ENCODE measurements around the gene HSPG2.

The HSPG2 gene

DNA sequence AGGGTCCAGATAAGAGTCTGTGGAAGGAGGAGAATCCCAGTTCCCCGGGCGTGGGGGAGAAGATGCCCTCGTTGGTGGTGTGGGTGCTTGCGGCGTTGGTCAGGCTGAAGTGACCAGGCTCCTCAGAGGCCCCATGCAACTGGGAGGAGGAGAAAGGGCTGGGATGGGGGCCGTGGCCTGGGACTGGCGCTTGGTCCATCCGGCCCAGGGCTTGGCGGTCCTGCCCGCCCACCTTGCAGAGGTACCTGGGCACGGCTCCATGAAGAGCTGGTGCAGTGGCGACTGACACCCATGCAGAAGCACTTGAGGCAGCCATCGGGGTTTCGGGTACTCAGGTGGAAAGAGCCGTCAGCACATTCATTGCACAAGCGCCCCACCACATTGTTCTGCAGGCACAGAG, 60.8 kb downstream of the HSPG2 start:
- Histone ChIP-seq H3K36me3 (ENCODE audit: control insufficient read depth, low read depth, low read length) (peaks cover 51% of the 10 kb centered on the region), H3K4me1 (ENCODE audit: control insufficient read depth, low read depth, low read length) (no peaks in the 10 kb centered on the region), H3K27me3 (ENCODE audit: control insufficient read depth, insufficient read depth, low read length) (no peaks in the 10 kb centered on the region), H3K4me3 (ENCODE audit: low read length) (no peak overlapping the region), H3K9ac (ENCODE audit: low read length) (no peak overlapping the region), H3K9me3 (ENCODE audit: control insufficient read depth, low read depth, low read length) (no peaks in the 10 kb centered on the region), H3K27ac (ENCODE audit: low read length) (no peak overlapping the region)

DNA sequence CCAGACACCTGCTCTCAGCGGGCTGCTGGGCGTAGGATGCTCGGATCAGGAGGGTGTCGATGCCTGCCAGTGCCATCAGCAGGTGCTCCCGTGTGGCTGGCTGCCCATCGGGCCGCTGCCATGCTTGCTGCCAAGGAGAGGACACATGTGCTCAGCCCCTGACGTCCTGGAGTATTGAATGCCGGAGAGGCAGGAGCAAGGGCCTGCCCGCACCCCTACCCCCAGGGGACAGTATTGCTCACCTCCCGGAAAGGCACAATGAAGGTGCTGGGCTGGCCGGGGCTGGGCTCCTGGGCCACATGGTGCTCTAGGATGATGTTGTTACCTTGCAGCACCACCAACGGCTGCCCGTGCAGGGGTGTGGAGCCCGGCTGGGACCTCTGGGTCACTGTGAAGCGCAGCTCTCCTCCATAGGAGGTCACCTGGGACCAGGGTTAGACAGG, 61.5 kb downstream of the HSPG2 start:
- Histone ChIP-seq H3K4me1 (ENCODE audit: control insufficient read depth, low read depth, low read length) (no peaks in the 10 kb centered on the region), H3K27ac (ENCODE audit: low read length) (no peak overlapping the region), H3K9me3 (ENCODE audit: control insufficient read depth, low read depth, low read length) (no peaks in the 10 kb centered on the region), H3K36me3 (ENCODE audit: control insufficient read depth, low read depth, low read length) (peaks cover 46% of the 10 kb centered on the region), H3K9ac (ENCODE audit: low read length) (no peak overlapping the region), H3K4me3 (ENCODE audit: low read length) (no peak overlapping the region), H3K27me3 (ENCODE audit: control insufficient read depth, insufficient read depth, low read length) (no peaks in the 10 kb centered on the region)

- Histone ChIP-seq H3K36me3 (ENCODE audit: control insufficient read depth, low read depth, low read length) (peaks cover 41% of the 10 kb centered on the region), H3K27me3 (ENCODE audit: control insufficient read depth, insufficient read depth, low read length) (no peaks in the 10 kb centered on the region), H3K9ac (ENCODE audit: low read length) (no peak overlapping the region), H3K27ac (ENCODE audit: low read length) (no peak overlapping the region), H3K4me1 (ENCODE audit: control insufficient read depth, low read depth, low read length) (no peaks in the 10 kb centered on the region), H3K9me3 (ENCODE audit: control insufficient read depth, low read depth, low read length) (no peaks in the 10 kb centered on the region), H3K4me3 (ENCODE audit: low read length) (no peak overlapping the region)
These were observed 62.1 kb downstream of the HSPG2 start for GRCh38 chr1:21874778-21875547.

- H3K27ac ChIP-seq (ENCODE audit: low read length): no peak overlapping the region
- H3K9me3 ChIP-seq (ENCODE audit: control insufficient read depth, low read depth, low read length): no peaks in the 10 kb centered on the region
- no peaks in the 10 kb centered on the region for H3K4me1 ChIP-seq (ENCODE audit: control insufficient read depth, low read depth, low read length)
- no peak overlapping the region for H3K9ac ChIP-seq (ENCODE audit: low read length)
- no peak overlapping the region for H3K4me3 ChIP-seq (ENCODE audit: low read length)
- H3K27me3 ChIP-seq (ENCODE audit: control insufficient read depth, insufficient read depth, low read length): no peaks in the 10 kb centered on the region
- peaks cover 39% of the 10 kb centered on the region for H3K36me3 ChIP-seq (ENCODE audit: control insufficient read depth, low read depth, low read length)
These were observed 62.8 kb downstream of the HSPG2 start for GRCh38 chr1:21874328-21874727.

DNA sequence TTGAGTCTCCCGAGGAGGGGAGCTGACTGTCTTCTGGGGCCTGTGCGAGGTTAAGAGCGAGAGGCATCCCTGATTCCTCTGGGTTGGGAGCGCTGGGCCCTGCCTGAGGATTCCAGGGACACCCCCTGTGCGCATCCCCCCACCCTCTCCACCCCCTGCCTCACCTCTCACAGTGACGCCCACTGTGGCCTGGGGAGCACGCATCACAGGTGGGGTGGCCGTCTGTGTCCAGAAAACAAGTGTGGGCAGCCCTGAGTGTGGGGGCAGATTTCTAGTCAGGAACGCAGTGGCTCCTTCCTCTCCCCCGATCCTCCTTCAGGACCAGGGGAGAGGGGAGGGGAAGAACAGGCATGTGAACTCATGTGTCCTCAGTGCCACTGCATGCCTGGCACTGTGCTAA, 63.3 kb downstream of the HSPG2 start:
- Histone ChIP-seq H3K27ac (ENCODE audit: low read length) (no peak overlapping the region), H3K9ac (ENCODE audit: low read length) (no peak overlapping the region), H3K27me3 (ENCODE audit: control insufficient read depth, insufficient read depth, low read length) (no peaks in the 10 kb centered on the region), H3K4me3 (ENCODE audit: low read length) (no peak overlapping the region), H3K9me3 (ENCODE audit: control insufficient read depth, low read depth, low read length) (no peaks in the 10 kb centered on the region), H3K4me1 (ENCODE audit: control insufficient read depth, low read depth, low read length) (no peaks in the 10 kb centered on the region), H3K36me3 (ENCODE audit: control insufficient read depth, low read depth, low read length) (peaks cover 34% of the 10 kb centered on the region)

- Histone ChIP-seq H3K27ac (ENCODE audit: low read length) (no peak overlapping the region), H3K9ac (ENCODE audit: low read length) (no peak overlapping the region), H3K4me1 (ENCODE audit: control insufficient read depth, low read depth, low read length) (no peaks in the 10 kb centered on the region), H3K9me3 (ENCODE audit: control insufficient read depth, low read depth, low read length) (no peaks in the 10 kb centered on the region), H3K36me3 (ENCODE audit: control insufficient read depth, low read depth, low read length) (peaks cover 32% of the 10 kb centered on the region), H3K27me3 (ENCODE audit: control insufficient read depth, insufficient read depth, low read length) (no peaks in the 10 kb centered on the region), H3K4me3 (ENCODE audit: low read length) (no peak overlapping the region)
These were observed 63.9 kb downstream of the HSPG2 start for GRCh38 chr1:21873174-21873573.

DNA sequence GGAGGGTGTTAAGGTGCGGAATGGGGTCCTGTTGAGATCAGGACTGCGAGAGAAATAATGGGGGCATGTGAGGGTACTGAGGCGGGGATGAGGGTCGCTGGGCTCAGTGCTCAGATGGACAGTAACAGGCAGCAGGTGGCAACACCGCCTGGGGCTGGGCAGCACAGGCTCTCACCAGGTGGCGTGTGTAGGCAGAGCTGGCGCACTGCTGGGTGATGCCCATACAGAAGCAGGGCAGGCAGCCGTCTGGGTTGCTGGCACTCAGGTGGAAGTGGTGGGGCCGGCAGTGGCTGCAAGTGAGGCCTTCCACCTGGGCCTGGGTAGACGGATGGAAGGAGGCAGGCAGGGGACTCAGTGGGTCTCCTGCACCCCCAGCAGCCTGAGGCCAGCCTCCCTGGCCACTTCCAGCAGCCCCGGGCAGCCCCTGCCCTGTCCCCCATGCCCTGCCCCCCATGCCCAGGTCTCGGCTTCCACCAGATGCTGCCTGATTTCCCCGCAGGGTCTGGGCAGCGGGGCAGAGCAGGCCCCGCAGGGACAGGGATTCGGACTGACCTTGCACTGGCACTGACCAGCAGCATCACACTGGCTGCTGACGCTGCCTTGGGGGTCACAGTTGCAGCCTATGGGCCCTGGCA, 64.5 kb downstream of the HSPG2 start:
- Histone ChIP-seq H3K27me3 (ENCODE audit: control insufficient read depth, insufficient read depth, low read length) (no peaks in the 10 kb centered on the region), H3K9ac (ENCODE audit: low read length) (no peak overlapping the region), H3K9me3 (ENCODE audit: control insufficient read depth, low read depth, low read length) (no peaks in the 10 kb centered on the region), H3K36me3 (ENCODE audit: control insufficient read depth, low read depth, low read length) (peaks cover 27% of the 10 kb centered on the region), H3K4me1 (ENCODE audit: control insufficient read depth, low read depth, low read length) (no peaks in the 10 kb centered on the region), H3K27ac (ENCODE audit: low read length) (no peak overlapping the region), H3K4me3 (ENCODE audit: low read length) (no peak overlapping the region)

GRCh38 chr1:21871943-21872342, 65.2 kb downstream of the HSPG2 start:
- H3K9ac ChIP-seq (ENCODE audit: low read length): no peak overlapping the region
- H3K4me1 ChIP-seq (ENCODE audit: control insufficient read depth, low read depth, low read length): no peaks in the 10 kb centered on the region
- H3K36me3 ChIP-seq (ENCODE audit: control insufficient read depth, low read depth, low read length): peaks cover 27% of the 10 kb centered on the region
- H3K4me3 ChIP-seq (ENCODE audit: low read length): no peak overlapping the region
- no peaks in the 10 kb centered on the region for H3K9me3 ChIP-seq (ENCODE audit: control insufficient read depth, low read depth, low read length)
- H3K27me3 ChIP-seq (ENCODE audit: control insufficient read depth, insufficient read depth, low read length): no peaks in the 10 kb centered on the region
- no peak overlapping the region for H3K27ac ChIP-seq (ENCODE audit: low read length)

DNA sequence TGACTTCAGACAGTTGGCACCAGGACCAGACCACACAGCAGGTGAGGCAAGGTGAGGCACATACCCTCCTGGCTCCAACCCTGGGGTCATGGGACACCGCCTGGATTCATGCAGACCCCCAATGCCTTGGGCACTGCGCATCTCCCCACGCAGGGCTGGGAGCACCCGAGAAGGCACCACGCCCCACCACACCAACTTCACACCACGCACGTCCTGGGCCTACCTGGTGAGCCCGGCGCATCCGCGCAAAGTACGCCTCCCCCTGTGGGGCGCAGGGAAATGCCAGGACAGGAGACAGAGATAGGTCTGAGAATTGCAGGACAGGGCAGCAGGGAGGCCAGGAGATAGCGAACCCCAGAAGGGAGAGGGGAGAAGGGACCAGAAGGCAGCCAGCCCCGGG, 66.5 kb downstream of the HSPG2 start:
- Histone ChIP-seq H3K27ac (ENCODE audit: low read length) (no peak overlapping the region), H3K36me3 (ENCODE audit: control insufficient read depth, low read depth, low read length) (peaks cover 19% of the 10 kb centered on the region), H3K9ac (ENCODE audit: low read length) (no peak overlapping the region), H3K4me1 (ENCODE audit: control insufficient read depth, low read depth, low read length) (peaks cover 11% of the 10 kb centered on the region), H3K9me3 (ENCODE audit: control insufficient read depth, low read depth, low read length) (no peaks in the 10 kb centered on the region), H3K4me3 (ENCODE audit: low read length) (no peak overlapping the region), H3K27me3 (ENCODE audit: control insufficient read depth, insufficient read depth, low read length) (no peaks in the 10 kb centered on the region)

DNA sequence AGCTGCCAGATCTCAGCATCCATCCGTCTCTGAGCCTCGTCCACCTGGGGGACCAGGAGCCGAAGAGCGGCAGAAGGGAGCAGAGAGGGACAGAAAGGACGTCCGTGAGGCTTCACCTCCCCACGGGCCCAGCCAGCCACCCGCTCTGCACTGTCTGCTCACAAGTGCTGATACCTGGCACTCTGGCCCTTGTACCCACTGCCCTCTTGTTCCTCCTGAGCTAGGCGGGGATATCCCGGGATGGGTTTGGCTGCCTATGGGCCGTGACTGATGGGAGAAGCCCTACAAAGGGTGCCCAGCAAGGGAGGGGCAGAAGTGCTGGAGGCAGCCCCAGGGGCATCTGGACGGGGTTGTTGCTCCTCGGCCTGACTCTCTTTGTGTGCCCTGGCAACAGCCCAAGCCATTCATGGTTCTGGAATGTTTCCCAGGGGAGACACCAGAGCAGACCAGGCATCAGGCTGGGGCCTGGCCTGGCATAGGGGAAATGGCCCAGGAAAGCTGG, 67.4 kb downstream of the HSPG2 start:
- Histone ChIP-seq H3K9me3 (ENCODE audit: control insufficient read depth, low read depth, low read length) (no peaks in the 10 kb centered on the region), H3K27ac (ENCODE audit: low read length) (no peak overlapping the region), H3K36me3 (ENCODE audit: control insufficient read depth, low read depth, low read length) (peaks cover 17% of the 10 kb centered on the region), H3K9ac (ENCODE audit: low read length) (no peak overlapping the region), H3K4me1 (ENCODE audit: control insufficient read depth, low read depth, low read length) (peaks cover 15% of the 10 kb centered on the region), H3K27me3 (ENCODE audit: control insufficient read depth, insufficient read depth, low read length) (no peaks in the 10 kb centered on the region), H3K4me3 (ENCODE audit: low read length) (no peak overlapping the region)

DNA sequence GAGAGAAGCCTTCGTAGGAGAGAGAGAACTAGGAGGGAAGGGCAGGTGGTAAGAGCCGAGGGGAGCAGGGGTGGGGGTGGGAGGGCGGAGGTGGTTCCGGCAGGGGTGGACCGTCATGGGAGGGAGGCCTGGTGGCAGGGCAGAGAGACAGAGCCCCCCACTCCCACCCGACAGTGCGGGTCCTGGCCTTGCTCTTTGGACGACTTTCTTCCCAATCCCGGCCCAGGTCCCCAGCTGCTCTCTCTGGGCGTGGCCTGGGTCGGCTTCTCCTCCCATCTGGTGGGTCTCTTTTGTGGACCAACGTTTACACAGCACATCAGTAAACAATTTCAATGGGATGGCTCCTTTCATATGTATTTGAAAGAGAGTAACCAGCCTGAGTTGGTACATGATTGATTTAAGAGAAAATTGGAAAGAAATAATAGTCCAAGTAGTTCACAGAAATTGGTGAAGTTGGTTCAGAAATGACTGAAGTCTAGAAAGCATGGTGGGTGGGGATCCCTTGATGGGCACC, 68.1 kb downstream of the HSPG2 start:
- Histone ChIP-seq H3K27me3 (ENCODE audit: control insufficient read depth, insufficient read depth, low read length) (no peaks in the 10 kb centered on the region), H3K27ac (ENCODE audit: low read length) (no peak overlapping the region), H3K4me3 (ENCODE audit: low read length) (no peak overlapping the region), H3K9ac (ENCODE audit: low read length) (no peak overlapping the region), H3K4me1 (ENCODE audit: control insufficient read depth, low read depth, low read length) (peaks cover 15% of the 10 kb centered on the region), H3K36me3 (ENCODE audit: control insufficient read depth, low read depth, low read length) (peaks cover 15% of the 10 kb centered on the region), H3K9me3 (ENCODE audit: control insufficient read depth, low read depth, low read length) (no peaks in the 10 kb centered on the region)
